NCI-H345 treated with DMSO at 0.1 percent for 48 hours (cell line): Measurements from ENCODE around the gene PARM1.

ENCODE experiments used
- DNase-seq: peaks from one replicate; lab custom pipeline; 2025; ENCODE audit not compliant: unreplicated experiment; lab: John Stamatoyannopoulos, UW

Gene PARM1

GRCh38 chr4:75028196-75028854 lies 95.4 kb downstream of the PARM1 start:
- no peak for DNase-seq

- DNase-seq, result no peak
Observed at GRCh38 chr4:75030028-75030427, 97.1 kb downstream of the PARM1 start.

- DNase-seq, result no peak
Observed at GRCh38 chr4:75030649-75031235, 97.8 kb downstream of the PARM1 start.

GRCh38 chr4:75031775-75032174 lies 98.9 kb downstream of the PARM1 start:
- no peak for DNase-seq

GRCh38 chr4:75034523-75034922 lies 101.6 kb downstream of the PARM1 start:
- no peak for DNase-seq

GRCh38 chr4:75035321-75035720 lies 102.4 kb downstream of the PARM1 start:
- no peak for DNase-seq

- DNase-seq, result no peak
Observed at GRCh38 chr4:75036046-75036830, 103.3 kb downstream of the PARM1 start.

- DNase-seq, result no peak
Observed at GRCh38 chr4:75037252-75037651, 104.3 kb downstream of the PARM1 start.

GRCh38 chr4:75038376-75038775 lies 105.5 kb downstream of the PARM1 start:
- DNase-seq, result no peak

GRCh38 chr4:75040703-75041102 lies 107.8 kb downstream of the PARM1 start:
- DNase-seq, result no peak

GRCh38 chr4:75042601-75043208 lies 109.8 kb downstream of the PARM1 start:
- DNase-seq, result no peak

GRCh38 chr4:75046226-75046625 lies 113.3 kb downstream of the PARM1 start:
- DNase-seq, result no peak

GRCh38 chr4:75046641-75047040 lies 113.7 kb downstream of the PARM1 start:
- DNase-seq, result no peak

GRCh38 chr4:75048208-75048879 lies 115.4 kb downstream of the PARM1 start:
- DNase-seq, result no peak

GRCh38 chr4:75051431-75051830 lies 118.5 kb downstream of the PARM1 start:
- no peak for DNase-seq

GRCh38 chr4:75053352-75053751 lies 120.4 kb downstream of the PARM1 start:
- DNase-seq, result no peak

- DNase-seq, result no peak
Observed at GRCh38 chr4:75054078-75054477, 121.2 kb downstream of the PARM1 start.

- no peak for DNase-seq
Observed at GRCh38 chr4:75056277-75056676, 123.4 kb downstream of the PARM1 start.

GRCh38 chr4:75057369-75057768 lies 124.5 kb downstream of the PARM1 start:
- DNase-seq, result no peak

GRCh38 chr4:75058486-75058885 lies 125.6 kb downstream of the PARM1 start:
- DNase-seq, result no peak

GRCh38 chr4:75063433-75063832 lies 130.5 kb downstream of the PARM1 start:
- DNase-seq, result no peak
